NCI-H2081 treated with DMSO at 0.1 percent for 48 hours (cell line): ENCODE measurements around the gene NFIA.

Experiments used
- DNase-seq: peaks from one replicate; lab custom pipeline; 2025; lab: John Stamatoyannopoulos, UW

Gene NFIA

GRCh38 chr1:61083807-61084440 is 1.6 kb downstream of the NFIA start:
- DNase-seq, result no peak

GRCh38 chr1:61084491-61085031 is 2.2 kb downstream of the NFIA start:
- no peak for DNase-seq

DNA sequence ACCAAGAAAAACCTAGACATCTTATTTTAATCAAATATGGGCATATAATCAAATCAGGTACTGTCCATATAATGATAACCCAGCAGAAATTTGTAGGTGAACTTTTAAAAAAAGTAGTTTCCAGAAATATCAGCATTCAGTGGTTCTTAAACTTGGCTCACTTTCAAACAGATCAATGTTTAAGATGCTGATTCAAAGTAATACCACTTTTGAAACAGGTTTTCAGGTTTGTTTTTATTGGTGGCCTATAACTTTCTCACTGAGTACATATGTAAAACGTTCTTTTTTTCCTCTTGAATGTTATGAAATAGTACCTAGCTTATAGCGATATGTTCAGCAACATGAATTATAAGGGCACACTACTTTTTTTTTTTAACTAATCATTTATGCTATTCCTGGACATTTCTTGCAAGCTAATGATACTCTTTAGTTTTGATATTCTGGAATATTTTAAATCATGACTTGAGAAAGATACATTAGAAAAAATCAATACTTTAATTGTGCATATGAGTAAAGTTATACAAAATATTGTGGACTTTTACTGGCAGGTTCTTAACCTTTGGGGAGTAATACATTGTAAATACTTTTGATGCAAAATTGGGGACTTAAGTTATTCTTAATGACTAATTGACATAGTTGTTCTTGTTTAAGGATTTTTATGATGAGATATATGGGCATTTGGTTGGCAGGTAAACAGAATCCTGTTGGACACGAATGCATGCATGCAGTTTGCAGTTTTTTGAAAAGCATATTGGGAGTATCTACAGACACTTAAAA is 3.0 kb downstream of the NFIA start:
- no peak for DNase-seq

GRCh38 chr1:61085983-61086644 is 3.8 kb downstream of the NFIA start:
- DNase-seq, result no peak

- DNase-seq, result no peak
These were observed 5.2 kb downstream of the NFIA start for GRCh38 chr1:61087571-61087970.

- no peak for DNase-seq
These were observed 6.0 kb downstream of the NFIA start for GRCh38 chr1:61088163-61088974.

GRCh38 chr1:61089338-61089737 is 7.0 kb downstream of the NFIA start:
- no peak for DNase-seq

GRCh38 chr1:61089741-61090140 is 7.4 kb downstream of the NFIA start:
- no peak for DNase-seq

DNA sequence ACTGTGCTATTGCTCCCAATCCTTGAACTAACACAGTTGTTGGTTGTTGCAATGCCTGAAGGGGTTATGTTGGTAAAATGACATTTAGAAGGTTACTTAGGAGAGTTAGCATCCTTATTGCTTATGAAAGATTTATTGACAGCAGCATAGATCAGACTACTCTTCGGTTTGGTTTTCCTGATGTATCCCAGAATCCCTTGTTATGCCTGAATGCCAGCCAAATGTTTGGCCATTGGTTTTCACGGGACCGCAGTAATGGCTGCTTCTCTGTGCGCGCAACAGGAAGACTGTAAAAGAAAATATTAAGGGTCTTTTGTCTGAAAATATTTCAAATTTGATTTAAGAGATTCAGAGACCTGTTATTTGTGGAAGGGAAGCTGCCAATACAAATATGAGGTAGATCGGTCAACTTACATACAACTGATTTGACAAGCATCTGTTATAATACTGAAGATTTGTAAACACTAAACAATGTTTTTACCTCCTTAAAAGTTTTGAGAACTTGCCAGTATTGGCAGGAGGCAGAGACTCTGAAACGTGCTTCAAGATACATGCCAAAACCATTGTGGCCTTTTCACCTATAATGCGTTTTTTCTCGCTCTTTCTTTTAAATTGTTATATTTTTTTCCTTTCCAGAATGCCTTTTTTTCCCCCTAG is 8.3 kb downstream of the NFIA start:
- DNase-seq, result no peak

- no peak for DNase-seq
These were observed 9.1 kb downstream of the NFIA start for GRCh38 chr1:61091455-61091854.

GRCh38 chr1:61092642-61093041 is 10.3 kb downstream of the NFIA start:
- DNase-seq, result no peak

GRCh38 chr1:61093525-61094137 is 11.3 kb downstream of the NFIA start:
- no peak for DNase-seq

DNA sequence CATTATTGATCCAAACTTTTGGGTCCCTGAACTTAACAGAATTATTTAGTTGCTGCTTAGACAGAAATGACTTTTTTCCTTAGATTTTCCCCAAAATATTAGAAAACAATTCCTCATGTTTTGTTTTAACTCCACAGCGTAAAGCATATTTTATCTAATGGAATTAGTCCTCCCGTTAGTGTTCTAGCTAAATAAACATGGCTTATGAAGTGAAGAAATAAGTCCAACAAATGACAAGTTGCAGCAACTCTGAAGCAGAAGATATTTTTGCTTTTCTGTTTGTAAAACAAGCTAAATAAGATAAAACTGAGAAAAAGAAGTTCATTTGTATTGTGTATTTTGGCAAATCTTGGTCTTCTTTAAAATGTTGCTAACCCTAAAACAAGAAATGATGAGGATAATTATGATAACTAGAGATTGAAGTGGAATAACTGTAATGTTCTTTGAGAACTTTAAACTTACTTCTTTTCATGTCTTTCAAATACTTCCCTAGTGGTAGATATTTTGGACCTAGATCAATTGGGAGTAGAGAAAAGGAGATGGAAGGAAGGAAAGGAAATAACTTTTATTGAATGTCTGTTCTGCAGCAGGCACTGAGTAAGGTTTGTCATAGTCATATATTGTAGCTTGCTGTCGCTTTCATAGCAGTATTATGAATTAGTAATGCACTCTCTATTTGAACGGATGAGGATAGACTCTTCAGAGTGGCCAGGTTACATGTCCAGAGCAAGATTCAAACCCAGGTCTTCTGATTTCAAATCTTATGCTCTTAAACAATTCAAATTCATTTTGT is 12.5 kb downstream of the NFIA start:
- no peak for DNase-seq

DNA sequence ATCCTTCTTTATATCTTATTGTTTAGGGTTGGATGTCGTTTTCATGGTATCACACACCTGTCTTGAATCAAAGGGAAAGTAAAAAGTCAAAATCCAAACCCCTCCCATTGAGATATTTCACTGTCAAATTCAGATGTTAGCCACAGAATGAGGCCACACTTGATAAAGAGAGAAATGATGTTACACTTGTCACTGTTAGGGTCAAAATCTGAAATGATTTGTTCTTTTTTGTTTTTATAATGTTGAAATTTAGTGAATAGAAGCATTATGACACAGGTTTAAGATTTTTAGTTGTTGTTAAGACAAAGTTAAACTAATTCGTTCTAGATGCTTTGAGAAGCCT is 13.1 kb downstream of the NFIA start:
- no peak for DNase-seq

DNA sequence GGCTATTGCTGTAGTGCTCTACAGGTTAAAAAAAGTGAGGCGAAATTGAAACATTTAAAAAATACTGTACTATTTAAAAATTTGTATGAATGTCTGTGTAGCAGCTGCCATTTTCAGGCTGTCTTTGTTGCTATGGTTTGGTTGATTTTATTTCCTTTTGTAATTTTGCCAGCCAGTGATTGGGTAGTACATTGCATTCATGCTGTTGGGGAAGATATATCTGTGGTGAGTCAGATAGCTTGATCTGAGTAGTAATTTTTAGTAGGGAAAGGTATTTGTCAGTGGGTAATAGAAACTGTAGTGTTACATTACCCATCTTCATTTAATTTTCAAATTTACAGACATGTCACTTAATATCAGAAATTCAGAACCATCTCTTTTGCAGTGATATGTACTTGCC is 15.0 kb downstream of the NFIA start:
- no peak for DNase-seq

GRCh38 chr1:61097722-61098121 is 15.4 kb downstream of the NFIA start:
- DNase-seq, result no peak

DNA sequence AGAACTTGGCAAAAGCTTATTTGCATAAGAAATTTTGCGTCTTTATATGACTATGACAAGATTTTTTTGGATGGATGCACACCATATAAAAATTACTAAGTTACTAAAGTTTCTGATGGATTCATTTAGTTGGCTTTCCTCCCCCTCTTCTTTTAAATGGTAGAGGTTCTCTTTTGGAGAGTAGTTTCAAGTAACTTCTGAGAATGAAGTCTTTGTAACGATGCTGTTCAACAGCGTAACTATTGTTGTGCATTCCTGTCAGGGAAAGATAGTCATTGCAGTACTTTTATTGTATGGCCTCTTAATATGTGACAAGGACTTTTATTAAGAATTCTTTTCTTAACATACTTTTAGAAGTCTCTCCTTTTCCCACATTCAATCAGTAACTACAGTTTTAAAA is 16.0 kb downstream of the NFIA start:
- DNase-seq, result no peak

- DNase-seq, result no peak
These were observed 16.6 kb downstream of the NFIA start for GRCh38 chr1:61098906-61099437.

DNA sequence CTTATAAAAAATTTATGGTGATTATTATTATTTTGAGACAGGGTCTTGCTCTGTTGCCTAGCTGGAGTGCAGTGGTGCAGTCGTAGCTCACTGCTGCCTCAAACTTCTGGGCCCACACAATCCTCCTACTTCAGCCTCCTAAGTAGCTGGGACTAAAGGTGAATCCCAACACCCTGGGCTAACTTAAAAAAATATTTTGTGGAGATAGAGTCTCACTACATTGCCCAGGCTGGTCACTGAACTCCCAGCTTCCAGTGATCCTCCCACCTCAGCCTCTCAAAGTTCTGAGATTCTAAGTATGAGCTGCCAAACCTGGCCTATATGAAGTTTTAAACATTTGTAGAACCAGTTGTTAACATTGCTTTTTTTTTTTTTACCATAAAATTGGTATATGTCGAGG is 18.2 kb downstream of the NFIA start:
- no peak for DNase-seq

DNA sequence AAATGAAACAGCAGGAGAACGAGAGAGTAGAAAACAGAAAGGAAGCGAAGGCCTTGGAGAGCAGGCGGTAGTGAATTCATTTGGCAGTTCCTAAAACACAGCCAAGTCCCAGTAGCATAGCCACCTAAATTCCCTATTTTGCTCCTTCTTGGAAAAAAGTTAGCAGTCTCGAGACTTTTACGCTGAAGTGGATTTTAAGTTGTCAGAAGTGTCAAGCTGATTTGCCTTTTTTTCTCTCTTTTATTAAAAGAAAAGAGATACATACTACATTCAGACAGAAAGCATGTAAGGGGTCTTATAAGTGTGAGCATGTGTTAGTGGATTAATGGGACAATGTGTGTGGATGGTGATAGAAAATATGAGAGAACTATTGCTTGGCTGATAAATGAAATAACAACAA is 19.2 kb downstream of the NFIA start:
- DNase-seq, result no peak
